Measurements from ENCODE around the gene IKBKE.

DNA sequence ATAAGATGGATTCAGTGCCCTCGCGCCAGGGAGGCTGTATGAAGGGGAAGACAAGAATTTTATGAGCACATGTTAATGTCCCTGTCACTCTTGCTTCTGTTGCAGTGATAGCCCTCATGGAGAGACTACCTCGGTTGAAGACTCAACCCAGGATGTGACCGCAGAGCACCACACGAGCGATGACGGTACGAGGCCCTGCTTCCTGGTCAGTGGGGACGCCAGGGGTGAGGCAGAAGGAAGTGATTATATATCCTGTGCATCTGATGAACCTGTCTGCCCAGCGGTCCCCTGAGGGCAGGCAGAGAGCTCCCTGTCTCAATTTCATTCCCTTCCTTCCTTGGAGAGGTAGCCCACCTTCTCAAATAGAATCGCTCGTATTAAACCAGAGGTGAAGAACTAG, 20.0 kb upstream of the IKBKE start:
- TF ChIP-seq, protein P1, sequence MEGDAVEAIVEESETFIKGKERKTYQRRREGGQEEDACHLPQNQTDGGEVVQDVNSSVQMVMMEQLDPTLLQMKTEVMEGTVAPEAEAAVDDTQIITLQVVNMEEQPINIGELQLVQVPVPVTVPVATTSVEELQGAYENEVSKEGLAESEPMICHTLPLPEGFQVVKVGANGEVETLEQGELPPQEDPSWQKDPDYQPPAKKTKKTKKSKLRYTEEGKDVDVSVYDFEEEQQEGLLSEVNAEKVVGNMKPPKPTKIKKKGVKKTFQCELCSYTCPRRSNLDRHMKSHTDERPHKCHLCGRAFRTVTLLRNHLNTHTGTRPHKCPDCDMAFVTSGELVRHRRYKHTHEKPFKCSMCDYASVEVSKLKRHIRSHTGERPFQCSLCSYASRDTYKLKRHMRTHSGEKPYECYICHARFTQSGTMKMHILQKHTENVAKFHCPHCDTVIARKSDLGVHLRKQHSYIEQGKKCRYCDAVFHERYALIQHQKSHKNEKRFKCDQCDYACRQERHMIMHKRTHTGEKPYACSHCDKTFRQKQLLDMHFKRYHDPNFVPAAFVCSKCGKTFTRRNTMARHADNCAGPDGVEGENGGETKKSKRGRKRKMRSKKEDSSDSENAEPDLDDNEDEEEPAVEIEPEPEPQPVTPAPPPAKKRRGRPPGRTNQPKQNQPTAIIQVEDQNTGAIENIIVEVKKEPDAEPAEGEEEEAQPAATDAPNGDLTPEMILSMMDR (IDR thresholded peaks at IDR 0.05; ENCODE audit: extremely low read depth in 1 of 2, insufficient read depth in 1 of 2, low read depth in 1 of 2, low read length in 2 of 2) = no peak
- TF ChIP-seq POLR2A (IDR thresholded peaks at IDR 0.05; ENCODE audit: low read depth, low read length) = no peak

Data from endothelial cell of umbilical vein (primary cell).